ENCODE measurements around the gene KDM7A. TPM values are rescaled to one million over a fixed set of nuclear protein-coding genes. Genes with fewer than 3 reads are reported as not detected.

Gene KDM7A
- polyA plus RNA-seq, 1 of the 3 experiments (the other 2 are of a cell fraction) = 0.94 TPM

DNA sequence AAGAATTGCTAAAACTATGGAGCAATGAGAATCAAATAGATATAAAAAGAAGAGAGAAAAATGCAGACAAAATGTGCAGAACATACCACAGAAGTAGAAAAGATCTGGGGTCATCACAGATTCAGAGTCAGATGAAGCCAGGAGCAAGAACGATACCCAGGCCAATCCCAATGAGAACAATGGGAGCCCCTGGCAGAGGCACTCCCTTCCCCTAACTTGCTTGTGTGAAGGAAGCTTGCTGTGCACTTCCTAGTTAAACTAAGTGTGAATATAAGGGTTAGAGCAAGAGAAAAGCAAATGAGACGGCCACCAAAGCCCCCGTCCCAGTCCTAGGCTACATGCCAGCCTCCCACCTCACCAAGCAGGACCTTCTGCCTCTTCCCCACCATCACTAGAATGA lies 126.7 kb downstream of the KDM7A start:
- H3K27ac ChIP-seq (ENCODE audit: low read depth in 2 of 2, low read length in 1 of 2) = no peak overlapping the region
- H3K79me2 ChIP-seq (ENCODE audit: insufficient read depth) = no peaks in the 10 kb centered on the region
- TF ChIP-seq, protein P1, sequence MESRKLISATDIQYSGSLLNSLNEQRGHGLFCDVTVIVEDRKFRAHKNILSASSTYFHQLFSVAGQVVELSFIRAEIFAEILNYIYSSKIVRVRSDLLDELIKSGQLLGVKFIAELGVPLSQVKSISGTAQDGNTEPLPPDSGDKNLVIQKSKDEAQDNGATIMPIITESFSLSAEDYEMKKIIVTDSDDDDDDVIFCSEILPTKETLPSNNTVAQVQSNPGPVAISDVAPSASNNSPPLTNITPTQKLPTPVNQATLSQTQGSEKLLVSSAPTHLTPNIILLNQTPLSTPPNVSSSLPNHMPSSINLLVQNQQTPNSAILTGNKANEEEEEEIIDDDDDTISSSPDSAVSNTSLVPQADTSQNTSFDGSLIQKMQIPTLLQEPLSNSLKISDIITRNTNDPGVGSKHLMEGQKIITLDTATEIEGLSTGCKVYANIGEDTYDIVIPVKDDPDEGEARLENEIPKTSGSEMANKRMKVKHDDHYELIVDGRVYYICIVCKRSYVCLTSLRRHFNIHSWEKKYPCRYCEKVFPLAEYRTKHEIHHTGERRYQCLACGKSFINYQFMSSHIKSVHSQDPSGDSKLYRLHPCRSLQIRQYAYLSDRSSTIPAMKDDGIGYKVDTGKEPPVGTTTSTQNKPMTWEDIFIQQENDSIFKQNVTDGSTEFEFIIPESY (IDR thresholded peaks at IDR 0.05; ENCODE audit: borderline replicate concordance, low read depth) = no peak
- TF ChIP-seq JUND (IDR thresholded peaks at IDR 0.05) (no peak), SIN3A (IDR thresholded peaks at IDR 0.05; ENCODE audit: borderline replicate concordance, low read depth, low read length) (no peak), MXI1 (IDR thresholded peaks at IDR 0.05; ENCODE audit: low read depth, low read length) (no peak), SMC3 (IDR thresholded peaks at IDR 0.05; ENCODE audit: low read depth, low read length) (no peak), RFX5 (IDR thresholded peaks at IDR 0.05; ENCODE audit: low read length) (no peak)
- no peak for DNase-seq
- ChIA-PET POLR2A (no interaction called here), CTCF (no interaction called here)
- no peak overlapping the region for H3K4me2 ChIP-seq
- H3K4me1 ChIP-seq (ENCODE audit: control insufficient read depth in 1 of 2, insufficient read depth in 2 of 2, low read depth in 1 of 2, low read length in 1 of 2) = peaks cover 0 to 4% of the 10 kb centered on the region in 2 experiments; a peak in 1 of 4 replicates
- H4K20me1 ChIP-seq (ENCODE audit: insufficient read depth) = no peaks in the 10 kb centered on the region
- WGBS (ENCODE audit: low lambda C conversion rate) = 96% methylated on average over 3 of the region's 3 CpGs
- H3F3A ChIP-seq (replicated peaks; ENCODE audit: insufficient read depth) = no peaks in the 10 kb centered on the region
- H3K4me3 ChIP-seq (ENCODE audit: low read depth in 2 of 2, low read length in 1 of 2) = no peak overlapping the region
- H3K9me3 ChIP-seq = no peaks in the 10 kb centered on the region
- H3K9me2 ChIP-seq = no peaks in the 10 kb centered on the region
- H3K9ac ChIP-seq = no peak overlapping the region
- H3K27me3 ChIP-seq (ENCODE audit: insufficient read depth) = no peaks in the 10 kb centered on the region
- H3K36me3 ChIP-seq (replicated peaks in 1 of 2; ENCODE audit: control insufficient read depth in 1 of 2, insufficient read depth in 2 of 2, low read length in 1 of 2) = peaks cover 0 to 5% of the 10 kb centered on the region in 2 experiments
- H2AFZ ChIP-seq (ENCODE audit: low read depth) = no peak overlapping the region

DNA sequence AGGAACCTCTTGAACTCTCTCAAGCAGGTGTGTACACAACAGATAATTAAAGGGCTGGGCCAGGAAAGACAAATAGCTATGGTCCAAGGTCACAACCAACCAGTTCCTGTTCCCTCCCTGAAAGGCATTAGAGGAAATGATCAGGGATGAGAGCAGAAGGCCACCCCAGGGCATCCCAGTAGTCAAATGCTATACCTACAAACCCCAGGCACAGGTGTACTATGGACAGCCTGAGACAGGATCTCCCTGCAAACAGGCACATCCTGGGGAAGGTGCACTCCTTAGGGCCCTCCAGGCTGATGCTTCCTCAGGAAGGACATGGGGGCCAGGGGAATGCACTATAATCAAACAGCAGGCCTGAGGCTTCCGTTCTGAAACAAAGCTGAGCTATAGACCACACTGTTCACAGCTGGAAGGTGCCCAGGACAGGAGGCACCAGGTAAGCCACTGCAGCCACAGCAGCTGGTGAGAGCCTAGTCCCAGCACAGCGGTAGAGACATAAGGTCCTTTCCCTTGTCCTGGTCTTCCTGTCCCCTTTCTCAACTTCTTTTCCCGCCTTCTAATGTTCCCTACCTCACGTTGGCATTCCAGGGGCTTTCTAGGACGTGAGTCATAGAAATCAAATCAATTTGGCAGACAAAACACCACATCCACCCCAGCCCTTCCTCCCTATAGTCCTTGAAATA lies 127.3 kb downstream of the KDM7A start:
- Histone ChIP-seq H3K27me3 (ENCODE audit: insufficient read depth) (no peaks in the 10 kb centered on the region), H3K9me2 (no peaks in the 10 kb centered on the region), H3K9ac (no peak overlapping the region), H3F3A (replicated peaks; ENCODE audit: insufficient read depth) (no peaks in the 10 kb centered on the region), H3K4me1 (ENCODE audit: control insufficient read depth in 1 of 2, insufficient read depth in 2 of 2, low read depth in 1 of 2, low read length in 1 of 2) (peaks cover 0 to 4% of the 10 kb centered on the region in 2 experiments; a peak in 1 of 4 replicates), H3K27ac (ENCODE audit: low read depth in 2 of 2, low read length in 1 of 2) (no peak overlapping the region), H3K4me2 (no peak overlapping the region), H3K36me3 (replicated peaks in 1 of 2; ENCODE audit: control insufficient read depth in 1 of 2, insufficient read depth in 2 of 2, low read length in 1 of 2) (peaks cover 0 to 5% of the 10 kb centered on the region in 2 experiments), H2AFZ (ENCODE audit: low read depth) (no peak overlapping the region), H3K79me2 (ENCODE audit: insufficient read depth) (no peaks in the 10 kb centered on the region), H4K20me1 (ENCODE audit: insufficient read depth) (no peaks in the 10 kb centered on the region), H3K9me3 (no peaks in the 10 kb centered on the region), H3K4me3 (ENCODE audit: low read depth in 2 of 2, low read length in 1 of 2) (no peak overlapping the region)
- ChIA-PET POLR2A (no interaction called here), CTCF (interaction anchor here (1.0 to 2.0 kb wide), 3 partner anchors 8 to 100 kb away, joined by 3 to 5 read pairs (median 4); no protein-coding TSS in a partner anchor)
- no peak for DNase-seq
- TF ChIP-seq, protein P2, sequence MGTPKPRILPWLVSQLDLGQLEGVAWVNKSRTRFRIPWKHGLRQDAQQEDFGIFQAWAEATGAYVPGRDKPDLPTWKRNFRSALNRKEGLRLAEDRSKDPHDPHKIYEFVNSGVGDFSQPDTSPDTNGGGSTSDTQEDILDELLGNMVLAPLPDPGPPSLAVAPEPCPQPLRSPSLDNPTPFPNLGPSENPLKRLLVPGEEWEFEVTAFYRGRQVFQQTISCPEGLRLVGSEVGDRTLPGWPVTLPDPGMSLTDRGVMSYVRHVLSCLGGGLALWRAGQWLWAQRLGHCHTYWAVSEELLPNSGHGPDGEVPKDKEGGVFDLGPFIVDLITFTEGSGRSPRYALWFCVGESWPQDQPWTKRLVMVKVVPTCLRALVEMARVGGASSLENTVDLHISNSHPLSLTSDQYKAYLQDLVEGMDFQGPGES (IDR thresholded peaks at IDR 0.05; ENCODE audit: low read depth, low read length) = no peak
- no peak for TF ChIP-seq NRF1 (IDR thresholded peaks at IDR 0.05; ENCODE audit: low read depth, low read length)
- TF ChIP-seq RFX5 (IDR thresholded peaks at IDR 0.05; ENCODE audit: low read length) = no peak
- TF ChIP-seq FOXM1 (IDR thresholded peaks at IDR 0.05; ENCODE audit: low read depth) = no peak
- no peak for TF ChIP-seq FOXJ3 (CRISPR knock-in tag; IDR thresholded peaks at IDR 0.05)
- TF ChIP-seq, protein P3, sequence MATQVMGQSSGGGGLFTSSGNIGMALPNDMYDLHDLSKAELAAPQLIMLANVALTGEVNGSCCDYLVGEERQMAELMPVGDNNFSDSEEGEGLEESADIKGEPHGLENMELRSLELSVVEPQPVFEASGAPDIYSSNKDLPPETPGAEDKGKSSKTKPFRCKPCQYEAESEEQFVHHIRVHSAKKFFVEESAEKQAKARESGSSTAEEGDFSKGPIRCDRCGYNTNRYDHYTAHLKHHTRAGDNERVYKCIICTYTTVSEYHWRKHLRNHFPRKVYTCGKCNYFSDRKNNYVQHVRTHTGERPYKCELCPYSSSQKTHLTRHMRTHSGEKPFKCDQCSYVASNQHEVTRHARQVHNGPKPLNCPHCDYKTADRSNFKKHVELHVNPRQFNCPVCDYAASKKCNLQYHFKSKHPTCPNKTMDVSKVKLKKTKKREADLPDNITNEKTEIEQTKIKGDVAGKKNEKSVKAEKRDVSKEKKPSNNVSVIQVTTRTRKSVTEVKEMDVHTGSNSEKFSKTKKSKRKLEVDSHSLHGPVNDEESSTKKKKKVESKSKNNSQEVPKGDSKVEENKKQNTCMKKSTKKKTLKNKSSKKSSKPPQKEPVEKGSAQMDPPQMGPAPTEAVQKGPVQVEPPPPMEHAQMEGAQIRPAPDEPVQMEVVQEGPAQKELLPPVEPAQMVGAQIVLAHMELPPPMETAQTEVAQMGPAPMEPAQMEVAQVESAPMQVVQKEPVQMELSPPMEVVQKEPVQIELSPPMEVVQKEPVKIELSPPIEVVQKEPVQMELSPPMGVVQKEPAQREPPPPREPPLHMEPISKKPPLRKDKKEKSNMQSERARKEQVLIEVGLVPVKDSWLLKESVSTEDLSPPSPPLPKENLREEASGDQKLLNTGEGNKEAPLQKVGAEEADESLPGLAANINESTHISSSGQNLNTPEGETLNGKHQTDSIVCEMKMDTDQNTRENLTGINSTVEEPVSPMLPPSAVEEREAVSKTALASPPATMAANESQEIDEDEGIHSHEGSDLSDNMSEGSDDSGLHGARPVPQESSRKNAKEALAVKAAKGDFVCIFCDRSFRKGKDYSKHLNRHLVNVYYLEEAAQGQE (IDR thresholded peaks at IDR 0.05; ENCODE audit: low read depth, low read length) = no peak
- TF ChIP-seq, protein P4, sequence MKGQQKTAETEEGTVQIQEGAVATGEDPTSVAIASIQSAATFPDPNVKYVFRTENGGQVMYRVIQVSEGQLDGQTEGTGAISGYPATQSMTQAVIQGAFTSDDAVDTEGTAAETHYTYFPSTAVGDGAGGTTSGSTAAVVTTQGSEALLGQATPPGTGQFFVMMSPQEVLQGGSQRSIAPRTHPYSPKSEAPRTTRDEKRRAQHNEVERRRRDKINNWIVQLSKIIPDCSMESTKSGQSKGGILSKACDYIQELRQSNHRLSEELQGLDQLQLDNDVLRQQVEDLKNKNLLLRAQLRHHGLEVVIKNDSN (IDR thresholded peaks at IDR 0.05; ENCODE audit: borderline replicate concordance, low read depth) = no peak
- TF ChIP-seq RXRA (IDR thresholded peaks at IDR 0.05; ENCODE audit: borderline replicate concordance, low read depth) = no peak
- TF ChIP-seq TCF12 (IDR thresholded peaks at IDR 0.05) = no peak
- TF ChIP-seq, protein P5, sequence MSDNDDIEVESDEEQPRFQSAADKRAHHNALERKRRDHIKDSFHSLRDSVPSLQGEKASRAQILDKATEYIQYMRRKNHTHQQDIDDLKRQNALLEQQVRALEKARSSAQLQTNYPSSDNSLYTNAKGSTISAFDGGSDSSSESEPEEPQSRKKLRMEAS (IDR thresholded peaks at IDR 0.05; ENCODE audit: low read depth) = no peak
- TF ChIP-seq GATA2 (CRISPR knock-in tag; IDR thresholded peaks at IDR 0.05) = no peak
- no peak for TF ChIP-seq NFIC (IDR thresholded peaks at IDR 0.05; ENCODE audit: borderline replicate concordance)
- 67% methylated on average over 5 of the region's 5 CpGs for WGBS (ENCODE audit: low lambda C conversion rate)
